ENCODE measurements around the gene RPS6KL1.

DNA sequence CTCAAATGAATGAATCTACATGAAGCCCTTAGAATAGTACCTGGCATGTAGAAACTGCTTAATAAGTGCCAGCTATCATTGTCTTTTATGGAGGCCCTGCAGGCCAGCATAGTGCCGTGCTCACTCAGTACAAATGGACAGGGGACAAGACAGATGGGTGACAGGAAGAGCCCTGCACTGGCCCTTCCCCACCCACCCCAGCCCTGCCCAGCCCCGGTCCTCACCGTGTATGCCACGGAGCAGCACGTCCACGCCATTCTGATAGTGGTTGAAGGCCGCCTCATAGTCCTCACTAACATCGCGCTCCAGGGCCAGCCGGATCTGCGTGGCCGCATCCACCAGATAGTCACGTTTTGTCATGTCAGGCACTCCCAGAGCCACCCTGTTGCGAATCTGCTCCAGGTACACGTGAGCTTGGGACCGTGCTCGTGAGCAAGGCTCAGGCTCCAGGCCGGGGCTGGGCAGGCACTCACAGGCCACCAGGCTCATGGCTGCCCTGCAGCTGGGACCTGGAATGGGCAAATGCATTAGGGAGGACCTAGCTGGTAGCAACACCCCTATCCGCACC lies 1.9 kb downstream of the RPS6KL1 start:
- TF ChIP-seq POLR2AphosphoS5 (IDR thresholded peaks at IDR 0.05): no peak
- TF ChIP-seq, protein P1, sequence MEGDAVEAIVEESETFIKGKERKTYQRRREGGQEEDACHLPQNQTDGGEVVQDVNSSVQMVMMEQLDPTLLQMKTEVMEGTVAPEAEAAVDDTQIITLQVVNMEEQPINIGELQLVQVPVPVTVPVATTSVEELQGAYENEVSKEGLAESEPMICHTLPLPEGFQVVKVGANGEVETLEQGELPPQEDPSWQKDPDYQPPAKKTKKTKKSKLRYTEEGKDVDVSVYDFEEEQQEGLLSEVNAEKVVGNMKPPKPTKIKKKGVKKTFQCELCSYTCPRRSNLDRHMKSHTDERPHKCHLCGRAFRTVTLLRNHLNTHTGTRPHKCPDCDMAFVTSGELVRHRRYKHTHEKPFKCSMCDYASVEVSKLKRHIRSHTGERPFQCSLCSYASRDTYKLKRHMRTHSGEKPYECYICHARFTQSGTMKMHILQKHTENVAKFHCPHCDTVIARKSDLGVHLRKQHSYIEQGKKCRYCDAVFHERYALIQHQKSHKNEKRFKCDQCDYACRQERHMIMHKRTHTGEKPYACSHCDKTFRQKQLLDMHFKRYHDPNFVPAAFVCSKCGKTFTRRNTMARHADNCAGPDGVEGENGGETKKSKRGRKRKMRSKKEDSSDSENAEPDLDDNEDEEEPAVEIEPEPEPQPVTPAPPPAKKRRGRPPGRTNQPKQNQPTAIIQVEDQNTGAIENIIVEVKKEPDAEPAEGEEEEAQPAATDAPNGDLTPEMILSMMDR (IDR thresholded peaks at IDR 0.05): no peak

Measured in suprapubic skin (tissue), 3 donors.